ENCODE measurements around the gene DXO.
"Not testable (repeated sequence)": the region's sequence is repeated elsewhere in the genome, so short reads cannot be mapped to it uniquely, and the experiment has no call there.

DXO gene

GRCh38 chr6:32004864-32005537, 33.1 kb upstream of the DXO start:
- H3K4me3 ChIP-seq (ENCODE audit: low read length); H3K27me3 ChIP-seq (replicated peaks; ENCODE audit: control insufficient read depth, insufficient read depth, low read length); DNase-seq (ENCODE audit: low read depth); H3K4me1 ChIP-seq (ENCODE audit: control insufficient read depth, insufficient read depth, low read length); H3K36me3 ChIP-seq (ENCODE audit: control insufficient read depth, insufficient read depth, low read length, severe bottlenecking); H3K9ac ChIP-seq (ENCODE audit: low read length); H3K9me3 ChIP-seq (ENCODE audit: control insufficient read depth, low read length): not testable (repeated sequence)

DNA sequence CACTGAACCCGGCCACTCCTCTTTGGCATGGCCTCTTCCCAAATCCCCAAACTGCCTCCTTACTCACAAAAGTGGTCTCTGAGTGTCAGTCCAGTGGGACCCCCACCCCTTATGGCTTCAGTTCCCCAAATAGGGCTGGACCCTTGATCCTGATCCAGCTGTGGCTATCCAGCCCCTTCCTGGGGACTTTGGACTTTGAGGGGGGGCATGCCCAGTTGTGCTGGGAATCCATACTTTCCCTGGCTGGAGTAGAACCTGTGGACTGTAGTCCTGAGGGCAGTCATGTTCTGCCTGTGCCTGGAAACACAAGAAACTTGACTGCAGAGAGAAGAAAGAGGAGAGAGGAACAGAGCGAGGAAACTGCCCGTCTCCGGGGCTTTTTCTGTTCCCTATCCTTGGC, 32.5 kb upstream of the DXO start:
- not testable (repeated sequence) for H3K9ac ChIP-seq (ENCODE audit: low read length); H3K27me3 ChIP-seq (replicated peaks; ENCODE audit: control insufficient read depth, insufficient read depth, low read length); H3K9me3 ChIP-seq (ENCODE audit: control insufficient read depth, low read length); H3K4me1 ChIP-seq (ENCODE audit: control insufficient read depth, insufficient read depth, low read length); H3K36me3 ChIP-seq (ENCODE audit: control insufficient read depth, insufficient read depth, low read length, severe bottlenecking); H3K4me3 ChIP-seq (ENCODE audit: low read length); DNase-seq (ENCODE audit: low read depth)

- not testable (repeated sequence) for H3K36me3 ChIP-seq (ENCODE audit: control insufficient read depth, insufficient read depth, low read length, severe bottlenecking); H3K9ac ChIP-seq (ENCODE audit: low read length); DNase-seq (ENCODE audit: low read depth); H3K9me3 ChIP-seq (ENCODE audit: control insufficient read depth, low read length); H3K4me1 ChIP-seq (ENCODE audit: control insufficient read depth, insufficient read depth, low read length); H3K4me3 ChIP-seq (ENCODE audit: low read length); H3K27me3 ChIP-seq (replicated peaks; ENCODE audit: control insufficient read depth, insufficient read depth, low read length)
These were observed 31.4 kb upstream of the DXO start for GRCh38 chr6:32003301-32003700.

DNA sequence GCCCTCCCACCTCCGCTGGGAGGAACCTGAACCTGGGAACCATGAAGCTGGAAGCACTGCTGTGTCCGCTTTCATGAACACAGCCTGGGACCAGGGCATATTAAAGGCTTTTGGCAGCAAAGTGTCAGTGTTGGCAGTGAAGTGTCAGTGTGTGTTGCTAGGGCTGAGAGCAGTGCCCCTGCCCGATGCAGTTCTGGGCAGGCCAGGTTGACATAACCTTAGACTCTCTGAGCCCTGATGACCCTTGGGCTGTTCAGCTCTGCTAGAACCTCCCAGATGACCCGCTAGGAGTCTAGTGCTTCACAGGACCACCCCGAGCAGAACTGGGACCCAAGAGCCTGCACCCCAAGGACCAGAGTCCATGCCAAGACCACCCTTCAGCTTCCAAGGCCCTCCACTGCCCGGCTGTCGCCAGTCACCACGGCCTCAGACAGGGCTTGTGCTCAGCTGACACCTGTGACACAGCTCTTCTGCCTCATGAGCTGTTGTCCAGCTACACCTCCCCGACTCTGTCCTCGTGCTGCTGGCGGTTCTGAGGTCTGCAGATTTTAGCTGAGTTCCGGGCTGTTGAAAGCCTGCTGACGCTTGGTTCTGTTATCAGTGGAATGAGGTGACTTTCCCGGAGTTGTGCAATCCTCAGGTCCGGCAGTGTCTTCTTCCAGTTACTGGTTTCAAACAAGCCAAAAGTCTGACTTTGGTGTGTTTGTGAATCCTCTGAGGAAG, 30.8 kb upstream of the DXO start:
- not testable (repeated sequence) for H3K4me1 ChIP-seq (ENCODE audit: control insufficient read depth, insufficient read depth, low read length); H3K9me3 ChIP-seq (ENCODE audit: control insufficient read depth, low read length); H3K4me3 ChIP-seq (ENCODE audit: low read length); H3K9ac ChIP-seq (ENCODE audit: low read length); DNase-seq (ENCODE audit: low read depth); H3K27me3 ChIP-seq (replicated peaks; ENCODE audit: control insufficient read depth, insufficient read depth, low read length); H3K36me3 ChIP-seq (ENCODE audit: control insufficient read depth, insufficient read depth, low read length, severe bottlenecking)

GRCh38 chr6:31996385-31996784, 24.4 kb upstream of the DXO start:
- not testable (repeated sequence) for H3K9me3 ChIP-seq (ENCODE audit: control insufficient read depth, low read length); H3K4me3 ChIP-seq (ENCODE audit: low read length); H3K36me3 ChIP-seq (ENCODE audit: control insufficient read depth, insufficient read depth, low read length, severe bottlenecking); H3K27me3 ChIP-seq (replicated peaks; ENCODE audit: control insufficient read depth, insufficient read depth, low read length); H3K9ac ChIP-seq (ENCODE audit: low read length); DNase-seq (ENCODE audit: low read depth); H3K4me1 ChIP-seq (ENCODE audit: control insufficient read depth, insufficient read depth, low read length)

- H3K9me3 ChIP-seq (ENCODE audit: control insufficient read depth, low read length); H3K4me1 ChIP-seq (ENCODE audit: control insufficient read depth, insufficient read depth, low read length); H3K4me3 ChIP-seq (ENCODE audit: low read length); H3K9ac ChIP-seq (ENCODE audit: low read length); H3K27me3 ChIP-seq (replicated peaks; ENCODE audit: control insufficient read depth, insufficient read depth, low read length); DNase-seq (ENCODE audit: low read depth); H3K36me3 ChIP-seq (ENCODE audit: control insufficient read depth, insufficient read depth, low read length, severe bottlenecking): not testable (repeated sequence)
These were observed 22.5 kb upstream of the DXO start for GRCh38 chr6:31994421-31994820.

DNA sequence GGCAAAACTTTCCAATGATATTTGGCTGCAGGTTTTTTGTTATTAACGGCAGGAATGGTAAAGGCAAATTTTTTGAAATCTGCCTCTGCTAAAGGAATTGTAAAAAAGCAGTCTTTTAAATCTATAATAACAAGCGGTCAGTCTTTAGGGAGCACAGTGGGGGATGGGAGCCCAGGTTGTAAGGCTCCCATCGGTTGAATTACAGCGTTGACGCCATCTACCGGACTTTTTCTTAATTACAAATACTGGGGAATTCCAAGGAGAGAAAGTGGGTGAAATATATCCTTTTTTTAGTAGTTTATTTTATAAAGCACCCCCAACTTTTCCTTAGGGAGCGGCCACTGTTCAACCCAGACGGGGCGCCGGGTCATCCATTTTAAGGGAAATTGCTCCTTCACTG, 17.4 kb upstream of the DXO start:
- not testable (repeated sequence) for H3K36me3 ChIP-seq (ENCODE audit: control insufficient read depth, insufficient read depth, low read length, severe bottlenecking); H3K4me3 ChIP-seq (ENCODE audit: low read length); H3K9me3 ChIP-seq (ENCODE audit: control insufficient read depth, low read length); DNase-seq (ENCODE audit: low read depth); H3K27me3 ChIP-seq (replicated peaks; ENCODE audit: control insufficient read depth, insufficient read depth, low read length); H3K9ac ChIP-seq (ENCODE audit: low read length); H3K4me1 ChIP-seq (ENCODE audit: control insufficient read depth, insufficient read depth, low read length)

DNA sequence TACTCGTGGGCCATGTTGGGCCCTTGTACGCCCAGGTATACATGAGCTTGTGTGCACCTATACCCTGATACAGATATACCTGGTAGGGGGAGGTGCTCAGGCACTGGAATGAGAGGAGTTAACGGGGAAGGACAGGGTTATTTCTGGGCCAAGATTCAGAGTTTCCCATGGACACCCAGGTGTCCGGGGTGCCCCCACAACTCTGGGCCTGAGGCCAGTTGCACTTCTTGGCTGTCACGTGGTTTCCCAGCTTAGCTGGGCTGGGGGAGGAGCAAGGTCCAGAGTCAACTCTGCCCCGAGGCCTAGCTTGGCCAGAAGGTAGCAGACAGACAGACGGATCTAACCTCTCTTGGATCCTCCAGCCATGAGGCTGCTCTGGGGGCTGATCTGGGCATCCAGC, 9.8 kb upstream of the DXO start, which contains the start of gene C4A:
Gene C4A (plus strand): TSS at position 314 of the 400 bp plus-strand sequence. CDS start 51 bp downstream, at position 365.
- not testable (repeated sequence) for H3K9ac ChIP-seq (ENCODE audit: low read length); H3K27me3 ChIP-seq (replicated peaks; ENCODE audit: control insufficient read depth, insufficient read depth, low read length); H3K4me3 ChIP-seq (ENCODE audit: low read length); DNase-seq (ENCODE audit: low read depth); H3K4me1 ChIP-seq (ENCODE audit: control insufficient read depth, insufficient read depth, low read length); H3K9me3 ChIP-seq (ENCODE audit: control insufficient read depth, low read length)
- H3K36me3 ChIP-seq (ENCODE audit: control insufficient read depth, insufficient read depth, low read length, severe bottlenecking) = peaks cover 12% of the 10 kb centered on the region

DNA sequence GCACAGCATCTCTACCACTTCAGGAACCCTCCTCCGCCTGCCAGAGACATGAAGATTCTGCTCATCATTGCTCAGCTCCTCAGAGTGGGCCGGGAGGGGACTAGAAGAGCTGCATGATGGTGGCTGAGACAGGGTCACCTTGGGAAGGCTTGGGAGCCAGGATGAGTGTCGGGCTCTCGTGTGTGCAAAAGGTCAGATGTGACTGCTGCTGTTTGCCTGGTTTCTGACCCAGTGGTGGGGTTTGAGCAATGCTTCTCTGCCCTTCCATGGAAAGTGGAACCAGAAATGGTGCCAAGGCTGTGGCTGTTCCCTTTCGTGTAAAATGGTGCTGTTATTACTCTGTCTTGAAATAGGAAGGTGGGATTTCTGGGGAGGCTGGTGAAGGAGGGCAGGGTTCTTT, 9.1 kb upstream of the DXO start:
- H3K4me1 ChIP-seq (ENCODE audit: control insufficient read depth, insufficient read depth, low read length); H3K9me3 ChIP-seq (ENCODE audit: control insufficient read depth, low read length); H3K9ac ChIP-seq (ENCODE audit: low read length); H3K27me3 ChIP-seq (replicated peaks; ENCODE audit: control insufficient read depth, insufficient read depth, low read length); H3K4me3 ChIP-seq (ENCODE audit: low read length); DNase-seq (ENCODE audit: low read depth): not testable (repeated sequence)
- H3K36me3 ChIP-seq (ENCODE audit: control insufficient read depth, insufficient read depth, low read length, severe bottlenecking) = peaks cover 12% of the 10 kb centered on the region

DNA sequence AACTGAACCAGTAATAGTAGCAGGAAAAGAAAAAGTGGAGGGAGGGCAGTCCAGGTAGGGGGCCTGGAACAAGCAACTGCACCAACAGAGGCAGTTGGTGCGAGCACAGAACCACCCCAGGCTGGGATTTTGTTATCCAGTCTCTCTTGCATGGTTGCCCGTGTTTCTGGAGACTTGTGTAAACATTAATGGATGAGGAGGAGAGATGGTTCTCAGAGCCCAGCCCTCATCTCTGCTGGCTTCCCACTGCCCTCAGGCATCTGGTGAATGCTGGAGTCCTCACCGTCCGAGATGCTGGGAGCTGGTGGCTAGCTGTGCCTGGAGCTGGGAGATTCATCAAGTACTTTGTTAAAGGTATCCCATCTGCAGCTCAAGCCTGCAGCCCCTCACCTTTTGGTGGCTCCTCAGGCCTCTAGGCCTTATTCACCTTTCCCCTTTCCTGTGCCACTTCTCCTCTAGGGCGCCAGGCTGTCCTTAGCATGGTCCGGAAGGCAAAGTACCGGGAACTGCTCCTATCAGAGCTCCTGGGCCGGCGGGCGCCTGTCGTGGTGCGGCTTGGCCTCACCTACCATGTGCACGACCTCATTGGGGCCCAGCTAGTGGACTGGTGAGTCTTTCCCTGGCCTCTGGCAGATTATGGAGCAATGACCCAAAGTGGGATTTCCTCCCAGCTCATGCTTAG, 8.4 kb upstream of the DXO start:
- not testable (repeated sequence) for H3K4me3 ChIP-seq (ENCODE audit: low read length); H3K4me1 ChIP-seq (ENCODE audit: control insufficient read depth, insufficient read depth, low read length); H3K9me3 ChIP-seq (ENCODE audit: control insufficient read depth, low read length); H3K9ac ChIP-seq (ENCODE audit: low read length); H3K27me3 ChIP-seq (replicated peaks; ENCODE audit: control insufficient read depth, insufficient read depth, low read length); DNase-seq (ENCODE audit: low read depth)
- peaks cover 12% of the 10 kb centered on the region for H3K36me3 ChIP-seq (ENCODE audit: control insufficient read depth, insufficient read depth, low read length, severe bottlenecking)

- DNase-seq (ENCODE audit: low read depth) = no peak
- peaks cover 12% of the 10 kb centered on the region for H3K36me3 ChIP-seq (ENCODE audit: control insufficient read depth, insufficient read depth, low read length, severe bottlenecking)
- H3K27me3 ChIP-seq (replicated peaks; ENCODE audit: control insufficient read depth, insufficient read depth, low read length) = no peaks in the 10 kb centered on the region
- H3K4me3 ChIP-seq (ENCODE audit: low read length) = no peak overlapping the region
- no peak overlapping the region for H3K9ac ChIP-seq (ENCODE audit: low read length)
- H3K4me1 ChIP-seq (ENCODE audit: control insufficient read depth, insufficient read depth, low read length) = peaks cover 3% of the 10 kb centered on the region
- H3K9me3 ChIP-seq (ENCODE audit: control insufficient read depth, low read length) = no peaks in the 10 kb centered on the region
These were observed 7.4 kb upstream of the DXO start for GRCh38 chr6:31979238-31979898.

Measured in adipocyte (in vitro differentiated cells).